ENCODE measurements around the gene NTM.

Gene NTM

GRCh38 chr11:131938351-131938751 lies 567.9 kb downstream of the NTM start:
- Mint-ChIP-seq H3K36me3 (ENCODE audit: low read depth) (no peaks in the 10 kb centered on the region), H3K4me3 (no peak overlapping the region)
- no peak for DNase-seq (ENCODE audit: low spot score)

GRCh38 chr11:131940126-131940525 lies 569.7 kb downstream of the NTM start:
- H3K27me3 Mint-ChIP-seq (ENCODE audit: low read depth) = no peaks in the 10 kb centered on the region
- H3K27ac Mint-ChIP-seq = no peak overlapping the region
- H3K4me1 Mint-ChIP-seq (ENCODE audit: low read depth) = no peaks in the 10 kb centered on the region
- H3K9me3 Mint-ChIP-seq = no peaks in the 10 kb centered on the region
- no peak overlapping the region for H3K4me3 Mint-ChIP-seq
- no peak for DNase-seq (ENCODE audit: low spot score)
- no peaks in the 10 kb centered on the region for H3K36me3 Mint-ChIP-seq (ENCODE audit: low read depth)

More at GRCh38 chr11:131938351-131938751, 567.9 kb downstream of the NTM start:
- Mint-ChIP-seq H3K27ac (no peak overlapping the region), H3K4me1 (ENCODE audit: low read depth) (no peaks in the 10 kb centered on the region), H3K9me3 (no peaks in the 10 kb centered on the region), H3K27me3 (ENCODE audit: low read depth) (no peaks in the 10 kb centered on the region)

- Mint-ChIP-seq H3K9me3 (no peaks in the 10 kb centered on the region), H3K4me1 (ENCODE audit: low read depth) (no peaks in the 10 kb centered on the region), H3K27ac (no peak overlapping the region), H3K36me3 (ENCODE audit: low read depth) (no peaks in the 10 kb centered on the region), H3K4me3 (no peak overlapping the region), H3K27me3 (ENCODE audit: low read depth) (no peaks in the 10 kb centered on the region)
- DNase-seq (ENCODE audit: low spot score) = no peak
Measured at GRCh38 chr11:131942878-131943277, 572.5 kb downstream of the NTM start.

GRCh38 chr11:131943295-131943694 lies 572.9 kb downstream of the NTM start:
- no peaks in the 10 kb centered on the region for H3K27me3 Mint-ChIP-seq (ENCODE audit: low read depth)
- H3K4me1 Mint-ChIP-seq (ENCODE audit: low read depth) = no peaks in the 10 kb centered on the region
- no peaks in the 10 kb centered on the region for H3K9me3 Mint-ChIP-seq
- no peak for DNase-seq (ENCODE audit: low spot score)
- H3K4me3 Mint-ChIP-seq = no peak overlapping the region
- H3K36me3 Mint-ChIP-seq (ENCODE audit: low read depth) = no peaks in the 10 kb centered on the region
- H3K27ac Mint-ChIP-seq = no peak overlapping the region

- Mint-ChIP-seq H3K36me3 (ENCODE audit: low read depth) (no peaks in the 10 kb centered on the region), H3K9me3 (no peaks in the 10 kb centered on the region), H3K27me3 (ENCODE audit: low read depth) (no peaks in the 10 kb centered on the region), H3K4me1 (ENCODE audit: low read depth) (no peaks in the 10 kb centered on the region), H3K4me3 (no peak overlapping the region), H3K27ac (no peak overlapping the region)
- DNase-seq (ENCODE audit: low spot score) = no peak
Measured at GRCh38 chr11:131944736-131945135, 574.3 kb downstream of the NTM start.

- Mint-ChIP-seq H3K27me3 (ENCODE audit: low read depth) (no peaks in the 10 kb centered on the region), H3K9me3 (peaks cover 4% of the 10 kb centered on the region), H3K4me1 (ENCODE audit: low read depth) (no peaks in the 10 kb centered on the region), H3K4me3 (no peak overlapping the region), H3K36me3 (ENCODE audit: low read depth) (no peaks in the 10 kb centered on the region), H3K27ac (no peak overlapping the region)
- no peak for DNase-seq (ENCODE audit: low spot score)
Measured at GRCh38 chr11:131945706-131946105, 575.3 kb downstream of the NTM start.

GRCh38 chr11:131947511-131947910 lies 577.1 kb downstream of the NTM start:
- Mint-ChIP-seq H3K36me3 (ENCODE audit: low read depth) (no peaks in the 10 kb centered on the region), H3K27me3 (ENCODE audit: low read depth) (no peaks in the 10 kb centered on the region), H3K9me3 (peaks cover 6% of the 10 kb centered on the region), H3K4me1 (ENCODE audit: low read depth) (no peaks in the 10 kb centered on the region), H3K4me3 (no peak overlapping the region), H3K27ac (no peak overlapping the region)
- no peak for DNase-seq (ENCODE audit: low spot score)

- Mint-ChIP-seq H3K36me3 (ENCODE audit: low read depth) (no peaks in the 10 kb centered on the region), H3K27me3 (ENCODE audit: low read depth) (no peaks in the 10 kb centered on the region), H3K9me3 (peaks cover 6% of the 10 kb centered on the region), H3K4me3 (no peak overlapping the region), H3K27ac (no peak overlapping the region), H3K4me1 (ENCODE audit: low read depth) (no peaks in the 10 kb centered on the region)
- no peak for DNase-seq (ENCODE audit: low spot score)
Measured at GRCh38 chr11:131951121-131951520, 580.7 kb downstream of the NTM start.

- DNase-seq (ENCODE audit: low spot score) = no peak
- H3K4me3 Mint-ChIP-seq = no peak overlapping the region
- no peaks in the 10 kb centered on the region for H3K36me3 Mint-ChIP-seq (ENCODE audit: low read depth)
- no peak overlapping the region for H3K27ac Mint-ChIP-seq
- peaks cover 6% of the 10 kb centered on the region for H3K9me3 Mint-ChIP-seq
- no peaks in the 10 kb centered on the region for H3K27me3 Mint-ChIP-seq (ENCODE audit: low read depth)
- no peaks in the 10 kb centered on the region for H3K4me1 Mint-ChIP-seq (ENCODE audit: low read depth)
Measured at GRCh38 chr11:131954146-131954545, 583.7 kb downstream of the NTM start.

- no peaks in the 10 kb centered on the region for H3K27me3 Mint-ChIP-seq (ENCODE audit: low read depth)
- H3K27ac Mint-ChIP-seq = no peak overlapping the region
- H3K4me1 Mint-ChIP-seq (ENCODE audit: low read depth) = no peaks in the 10 kb centered on the region
- H3K4me3 Mint-ChIP-seq = no peak overlapping the region
- DNase-seq (ENCODE audit: low spot score) = no peak
- H3K9me3 Mint-ChIP-seq = no peaks in the 10 kb centered on the region
- H3K36me3 Mint-ChIP-seq (ENCODE audit: low read depth) = no peaks in the 10 kb centered on the region
Measured at GRCh38 chr11:131955904-131956303, 585.5 kb downstream of the NTM start.

- Mint-ChIP-seq H3K4me1 (ENCODE audit: low read depth) (no peaks in the 10 kb centered on the region), H3K4me3 (no peak overlapping the region), H3K27me3 (ENCODE audit: low read depth) (no peaks in the 10 kb centered on the region), H3K9me3 (no peaks in the 10 kb centered on the region), H3K36me3 (ENCODE audit: low read depth) (no peaks in the 10 kb centered on the region), H3K27ac (no peak overlapping the region)
- no peak for DNase-seq (ENCODE audit: low spot score)
Measured at GRCh38 chr11:131957201-131957600, 586.8 kb downstream of the NTM start.

- no peaks in the 10 kb centered on the region for H3K36me3 Mint-ChIP-seq (ENCODE audit: low read depth)
- H3K9me3 Mint-ChIP-seq = no peaks in the 10 kb centered on the region
- DNase-seq (ENCODE audit: low spot score) = no peak
- no peak overlapping the region for H3K27ac Mint-ChIP-seq
- no peaks in the 10 kb centered on the region for H3K4me1 Mint-ChIP-seq (ENCODE audit: low read depth)
- H3K27me3 Mint-ChIP-seq (ENCODE audit: low read depth) = no peaks in the 10 kb centered on the region
- no peak overlapping the region for H3K4me3 Mint-ChIP-seq
Measured at GRCh38 chr11:131957875-131958274, 587.5 kb downstream of the NTM start.

- no peak for DNase-seq (ENCODE audit: low spot score)
- no peaks in the 10 kb centered on the region for H3K27me3 Mint-ChIP-seq (ENCODE audit: low read depth)
- no peaks in the 10 kb centered on the region for H3K36me3 Mint-ChIP-seq (ENCODE audit: low read depth)
- no peaks in the 10 kb centered on the region for H3K4me1 Mint-ChIP-seq (ENCODE audit: low read depth)
- no peaks in the 10 kb centered on the region for H3K9me3 Mint-ChIP-seq
- H3K4me3 Mint-ChIP-seq = no peak overlapping the region
- no peak overlapping the region for H3K27ac Mint-ChIP-seq
Measured at GRCh38 chr11:131962818-131963217, 592.4 kb downstream of the NTM start.

GRCh38 chr11:131964698-131965483 lies 594.5 kb downstream of the NTM start:
- no peak overlapping the region for H3K4me3 Mint-ChIP-seq
- no peaks in the 10 kb centered on the region for H3K36me3 Mint-ChIP-seq (ENCODE audit: low read depth)
- no peaks in the 10 kb centered on the region for H3K27me3 Mint-ChIP-seq (ENCODE audit: low read depth)
- H3K27ac Mint-ChIP-seq = no peak overlapping the region
- H3K9me3 Mint-ChIP-seq = peaks cover 3% of the 10 kb centered on the region
- no peaks in the 10 kb centered on the region for H3K4me1 Mint-ChIP-seq (ENCODE audit: low read depth)
- DNase-seq (ENCODE audit: low spot score) = no peak

- Mint-ChIP-seq H3K27me3 (ENCODE audit: low read depth) (no peaks in the 10 kb centered on the region), H3K36me3 (ENCODE audit: low read depth) (no peaks in the 10 kb centered on the region), H3K9me3 (peaks cover 3% of the 10 kb centered on the region), H3K4me3 (no peak overlapping the region), H3K27ac (no peak overlapping the region), H3K4me1 (ENCODE audit: low read depth) (no peaks in the 10 kb centered on the region)
- no peak for DNase-seq (ENCODE audit: low spot score)
Measured at GRCh38 chr11:131965504-131965903, 595.1 kb downstream of the NTM start.

All from T-helper 2 cell treated with Interferon-gamma antibody and Interleukin-4, amounts not matched to agents 5 μg/mL and 100 μg/mL, for 36 hours (primary cell).